Skin of body (tissue), 2 donors: ENCODE data around the gene LMNTD1. TPM values are rescaled to one million over a fixed set of nuclear protein-coding genes. Genes with fewer than 3 reads are reported as not detected.

Experiments
- DNase-seq: peaks from one replicate; lab custom pipeline; 2025; lab: John Stamatoyannopoulos, UW
- total RNA-seq: library from RNA; depleted of rRNA; stranded (reverse); fragments of >200 nt; gene quantifications from one replicate; pipeline ENCODE4 v1.2.3, GENCODE V29; 2014

Gene LMNTD1
- total RNA-seq, 1 donor from 2014 or later: 1.2 TPM

DNA sequence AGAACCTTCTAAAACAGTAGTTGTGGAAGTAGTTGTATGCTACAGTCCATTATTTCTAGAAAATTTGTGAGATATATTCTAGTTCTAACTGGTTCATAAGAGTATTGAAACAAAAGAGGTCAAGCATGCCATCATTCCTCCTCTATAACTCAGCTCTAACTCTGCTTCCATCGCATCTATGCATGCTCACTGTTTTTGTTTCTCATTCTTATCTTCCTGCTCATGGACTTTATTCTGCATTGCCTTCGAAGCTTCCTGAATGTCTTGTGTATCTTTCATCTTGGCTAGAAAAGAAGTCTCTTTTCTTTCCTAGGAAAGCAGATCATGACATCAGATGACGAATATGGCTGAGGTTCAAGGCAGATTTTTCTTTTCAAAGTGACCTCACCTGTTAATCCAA is 402 bp downstream of the LMNTD1 start:
- no peak for DNase-seq

- no peak for DNase-seq
Measured at GRCh38 chr12:25550186-25550585, 2.9 kb downstream of the LMNTD1 start.

DNA sequence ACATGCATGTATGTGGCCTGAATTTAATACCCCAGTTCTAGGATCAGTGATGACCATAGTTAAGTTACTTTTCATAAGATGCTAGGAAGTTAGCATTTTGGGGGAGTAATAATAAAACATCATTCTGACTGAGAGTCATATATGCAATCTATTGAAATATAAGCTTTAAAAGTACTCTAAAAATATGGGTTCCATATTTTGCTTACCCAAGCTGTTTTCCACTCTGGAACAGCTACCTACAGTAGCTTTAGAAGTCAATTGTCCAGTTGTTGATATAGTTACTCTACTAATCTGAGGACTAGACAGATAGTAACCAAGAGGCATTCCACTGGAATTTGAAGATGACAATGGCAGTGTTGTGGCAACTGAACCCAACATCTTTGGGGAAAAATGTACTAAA is 4.0 kb downstream of the LMNTD1 start:
- DNase-seq: no peak

GRCh38 chr12:25546318-25546717 is 6.8 kb downstream of the LMNTD1 start:
- DNase-seq: no peak

DNA sequence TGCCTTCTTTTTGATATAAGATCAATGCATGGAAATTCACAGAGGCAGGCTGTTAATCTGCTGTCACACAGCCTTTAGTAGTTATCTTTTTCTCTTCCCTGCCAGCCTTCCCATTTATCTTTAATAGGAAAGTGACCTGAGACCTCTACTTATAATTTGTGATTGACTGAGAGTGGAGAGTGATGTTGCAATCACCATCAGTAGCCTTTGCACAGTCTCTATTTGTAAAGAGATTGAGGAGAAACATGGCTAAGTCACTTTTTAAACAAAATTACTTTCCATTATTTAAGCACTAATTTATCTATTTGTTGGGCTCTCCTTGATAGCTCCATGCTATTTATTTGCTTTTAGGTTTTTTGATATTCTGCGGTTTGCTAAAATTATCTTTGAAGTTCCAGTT is 19.9 kb downstream of the LMNTD1 start:
- no peak for DNase-seq

- DNase-seq: no peak
Measured at GRCh38 chr12:25531502-25532052, 21.5 kb downstream of the LMNTD1 start.

DNA sequence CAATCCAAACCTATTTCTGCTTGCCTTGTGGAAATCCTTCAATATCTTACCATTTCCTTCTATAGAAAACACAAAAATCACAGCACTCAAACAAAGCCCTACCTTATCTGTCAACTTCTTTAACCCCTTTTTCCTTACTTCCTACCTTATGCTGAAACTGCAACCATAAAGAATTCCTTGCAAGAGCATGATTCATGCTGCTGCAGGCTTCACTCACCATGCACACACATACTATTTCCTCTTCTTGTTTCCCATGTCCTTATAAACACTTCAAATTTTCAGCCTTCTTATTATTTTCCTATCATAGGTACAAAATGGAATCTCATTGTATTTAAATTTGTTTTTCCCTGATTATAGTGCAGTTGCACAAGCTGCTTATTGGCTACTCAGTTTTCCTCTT is 23.3 kb downstream of the LMNTD1 start:
- no peak for DNase-seq

- no peak for DNase-seq
Measured at GRCh38 chr12:25526778-25527177, 26.3 kb downstream of the LMNTD1 start.

DNA sequence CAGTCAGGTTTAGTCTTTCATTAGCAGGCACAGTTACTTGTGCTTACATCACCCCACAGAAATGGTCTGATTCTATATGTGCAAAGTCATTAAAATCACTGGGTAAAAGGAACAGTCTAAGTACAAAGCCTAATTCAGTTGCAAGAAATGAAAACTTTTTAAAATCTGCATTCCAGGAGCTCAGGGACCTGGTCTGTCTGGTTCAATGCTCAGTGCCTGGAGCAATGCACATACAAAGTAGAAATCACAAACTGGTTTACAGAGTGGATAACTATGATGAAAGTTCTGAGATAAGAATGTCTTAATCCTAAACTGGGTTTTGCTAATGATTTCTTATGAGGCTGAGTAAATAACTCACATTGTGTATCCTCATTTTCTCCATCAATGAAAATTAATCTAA is 28.7 kb downstream of the LMNTD1 start:
- no peak for DNase-seq

DNA sequence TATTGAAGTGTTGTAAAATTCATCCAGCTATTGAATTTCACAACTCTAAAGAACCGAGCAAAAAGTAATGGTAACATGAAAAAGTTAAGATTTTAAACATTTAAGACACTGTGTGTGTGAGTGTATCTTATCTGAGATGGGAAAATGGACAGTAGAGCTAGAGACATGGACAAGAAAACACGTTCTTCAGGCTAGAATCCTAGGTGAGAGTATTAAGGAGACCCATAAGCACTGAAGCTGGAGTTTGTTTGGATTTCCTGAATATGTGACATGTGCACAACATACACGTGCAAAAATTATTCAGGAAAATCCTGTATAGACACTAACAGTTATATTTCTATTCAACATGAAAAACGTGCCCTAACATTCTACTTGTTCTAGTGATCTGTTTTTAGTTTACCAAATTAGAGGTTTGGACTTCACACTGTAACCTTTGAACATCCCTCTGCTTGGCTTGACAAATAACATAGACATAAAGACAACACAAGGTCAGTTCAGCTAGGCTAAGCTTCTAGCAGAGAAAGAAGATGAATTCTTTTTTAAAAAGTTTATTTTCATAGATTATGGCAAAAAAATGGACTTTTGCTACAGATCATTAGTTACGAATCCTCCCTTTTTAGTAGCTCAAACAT is 31.3 kb downstream of the LMNTD1 start:
- no peak for DNase-seq

DNA sequence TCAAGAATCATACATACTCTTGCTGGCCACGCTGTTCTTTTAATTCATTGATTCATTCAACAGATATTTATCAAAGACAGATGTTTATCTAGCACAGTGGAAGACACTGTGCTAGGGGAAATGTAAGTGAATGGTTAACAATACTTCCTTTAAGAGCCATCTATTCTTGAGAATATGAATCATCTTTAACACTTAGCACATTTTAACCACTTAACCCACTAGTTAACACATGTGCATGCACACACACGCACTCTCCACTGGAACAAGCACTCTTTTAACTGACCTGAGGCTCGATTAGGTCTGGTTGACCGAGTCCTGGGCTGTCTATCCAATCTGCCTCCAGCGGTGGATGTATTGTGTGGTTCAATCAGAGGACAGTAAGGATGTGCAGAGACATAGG is 34.6 kb downstream of the LMNTD1 start:
- no peak for DNase-seq

DNA sequence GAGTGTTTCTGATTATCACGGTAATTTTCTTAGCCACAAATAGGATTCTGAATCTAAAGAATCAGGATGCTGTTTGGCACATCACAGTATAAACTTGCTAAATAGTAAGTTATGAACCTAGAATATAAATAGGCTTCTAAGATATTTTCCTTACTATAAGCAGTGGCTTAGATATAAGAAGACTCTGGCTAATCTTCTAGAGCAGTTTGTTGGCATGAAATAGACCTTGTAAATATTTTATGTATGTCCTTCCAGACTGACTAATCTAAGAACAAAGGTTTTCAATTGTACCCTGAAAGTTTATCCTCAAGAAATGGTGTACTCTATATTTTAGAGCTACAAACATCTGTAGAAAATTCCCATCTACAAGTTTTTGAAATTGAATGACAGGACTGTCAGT is 48.3 kb downstream of the LMNTD1 start:
- DNase-seq: no peak

DNA sequence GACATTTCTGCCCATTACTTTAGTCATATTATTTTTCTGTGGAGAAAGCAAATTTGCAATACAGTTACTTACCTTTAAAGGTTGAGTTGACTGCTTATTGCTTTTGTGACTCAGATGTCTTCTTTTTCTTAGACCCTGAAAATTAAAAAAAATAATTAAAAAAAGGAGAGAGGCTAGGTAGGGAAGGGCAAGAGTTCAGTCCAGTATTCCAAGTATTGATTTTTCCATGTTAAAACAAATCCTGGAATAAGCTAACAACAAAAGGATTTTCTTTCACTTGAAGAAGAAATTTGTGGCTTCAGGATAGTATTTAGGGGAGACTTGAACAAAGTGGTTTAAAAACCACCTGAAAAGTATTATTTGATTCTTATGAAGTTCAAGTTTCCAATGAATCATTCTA is 49.4 kb downstream of the LMNTD1 start:
- no peak for DNase-seq

GRCh38 chr12:25502596-25502995 is 50.5 kb downstream of the LMNTD1 start:
- DNase-seq: no peak

- DNase-seq: no peak
Measured at GRCh38 chr12:25502118-25502517, 51.0 kb downstream of the LMNTD1 start.

DNA sequence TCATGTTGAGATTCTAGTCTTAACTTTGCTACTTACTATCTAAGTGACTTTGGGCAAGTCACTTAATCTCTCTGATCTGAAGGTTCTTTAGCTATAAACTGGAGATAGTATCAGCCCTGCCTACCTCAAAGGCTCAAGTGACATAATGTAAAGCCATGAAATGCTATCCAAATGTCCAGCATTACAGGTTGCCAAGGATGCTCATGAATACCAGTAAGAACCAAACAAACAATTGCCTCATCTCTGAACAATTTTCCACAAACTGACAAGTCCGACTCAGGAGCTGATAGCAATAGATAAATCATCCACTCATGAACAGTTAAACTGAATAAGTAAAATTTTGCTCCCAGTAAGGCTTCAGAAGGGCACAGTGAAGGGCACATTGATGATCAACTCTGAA is 51.5 kb downstream of the LMNTD1 start:
- DNase-seq: no peak

DNA sequence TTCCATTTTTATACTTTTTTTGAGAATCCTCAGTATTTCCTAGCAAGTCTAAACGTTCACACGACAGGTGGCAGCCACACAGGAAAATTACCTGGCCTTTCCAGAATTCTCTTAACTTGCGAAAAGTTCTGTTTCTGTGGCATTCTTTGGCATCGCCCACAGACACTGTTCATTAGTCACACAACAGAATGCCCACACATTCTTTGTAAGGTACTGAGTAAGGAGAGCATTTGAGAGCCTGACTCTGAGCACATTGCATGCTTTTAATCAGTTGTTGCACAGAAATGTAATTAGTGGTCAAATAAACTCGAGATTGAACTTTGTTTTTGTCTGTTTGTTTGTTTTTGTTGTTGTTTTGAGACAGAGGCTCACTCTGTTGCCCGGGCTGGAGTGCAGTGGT is 52.4 kb downstream of the LMNTD1 start:
- DNase-seq: no peak

DNA sequence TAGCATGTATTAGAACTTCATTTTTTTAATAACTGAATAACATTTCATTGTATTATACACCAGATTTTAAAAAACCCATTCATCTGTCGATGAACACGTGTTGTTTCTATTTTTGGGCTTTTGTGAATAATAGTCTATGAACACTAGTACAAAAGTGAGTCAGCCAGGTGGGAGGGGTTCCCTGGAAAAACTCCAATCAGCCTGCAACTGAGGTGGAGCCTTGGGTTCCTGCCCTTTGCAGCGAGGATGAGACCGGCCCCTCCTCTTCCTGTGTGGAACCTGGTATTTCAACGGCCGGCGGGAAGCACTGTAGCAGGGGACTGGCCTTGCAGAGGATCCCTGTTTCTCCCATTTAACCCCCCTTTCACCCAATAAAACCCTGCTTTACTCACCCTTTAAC is 56.1 kb downstream of the LMNTD1 start:
- DNase-seq: no peak

- no peak for DNase-seq
Measured at GRCh38 chr12:25496098-25496587, 56.9 kb downstream of the LMNTD1 start.

- DNase-seq: no peak
Measured at GRCh38 chr12:25495331-25496097, 57.6 kb downstream of the LMNTD1 start.

- DNase-seq: no peak
Measured at GRCh38 chr12:25494926-25495325, 58.2 kb downstream of the LMNTD1 start.

DNA sequence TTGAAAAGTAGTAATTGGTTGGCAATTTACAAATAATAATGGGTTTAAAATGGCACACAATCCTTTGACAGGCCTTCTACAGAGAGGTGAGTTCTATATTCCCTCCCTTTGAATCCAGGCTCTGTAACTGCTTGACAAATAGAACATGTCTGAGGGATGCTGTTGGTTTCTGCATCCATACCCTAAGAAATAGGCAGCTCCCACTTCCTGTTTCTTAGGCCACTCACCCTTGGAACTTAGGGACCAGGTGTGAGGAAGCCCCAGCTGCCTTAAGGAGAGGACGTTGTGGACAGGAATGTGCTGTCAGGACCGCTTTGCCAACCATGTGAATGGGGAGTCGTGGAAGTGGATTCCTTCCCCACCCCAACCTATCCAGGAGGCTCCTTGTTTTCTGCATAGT is 59.4 kb downstream of the LMNTD1 start:
- no peak for DNase-seq
